Activated effector memory CD4-positive, alpha-beta T cell treated with Interleukin-2 at 50 U/mL for 16 hours (primary cell): Measurements from ENCODE around the gene CLEC2L.

Experiments used
- DNase-seq: peaks from one replicate; pipeline ENCODE4 v3.0.0-alpha.2; 2020

CLEC2L gene

GRCh38 chr7:139559364-139560105 is 36.0 kb downstream of the CLEC2L start:
- DNase-seq: no peak

DNA sequence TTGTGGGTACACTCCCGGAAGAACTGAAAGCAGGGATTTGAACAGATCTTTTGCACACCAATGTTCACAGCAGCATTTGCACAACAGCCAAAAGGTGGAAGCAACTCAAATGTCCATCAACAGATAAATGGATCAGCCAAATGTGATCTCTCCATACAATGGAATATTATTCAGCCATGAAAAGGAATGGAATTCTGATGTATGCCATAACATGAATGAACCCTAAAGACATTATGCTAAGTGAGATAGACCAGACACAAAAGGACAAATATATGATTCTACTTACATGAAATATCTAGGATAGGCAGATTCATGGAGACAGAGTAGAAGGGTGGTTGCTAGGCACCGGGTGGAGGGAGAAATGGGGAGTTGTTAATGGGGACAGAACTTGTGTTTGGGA is 36.7 kb downstream of the CLEC2L start:
- DNase-seq: no peak

GRCh38 chr7:139560678-139561077 is 37.2 kb downstream of the CLEC2L start:
- no peak for DNase-seq

DNA sequence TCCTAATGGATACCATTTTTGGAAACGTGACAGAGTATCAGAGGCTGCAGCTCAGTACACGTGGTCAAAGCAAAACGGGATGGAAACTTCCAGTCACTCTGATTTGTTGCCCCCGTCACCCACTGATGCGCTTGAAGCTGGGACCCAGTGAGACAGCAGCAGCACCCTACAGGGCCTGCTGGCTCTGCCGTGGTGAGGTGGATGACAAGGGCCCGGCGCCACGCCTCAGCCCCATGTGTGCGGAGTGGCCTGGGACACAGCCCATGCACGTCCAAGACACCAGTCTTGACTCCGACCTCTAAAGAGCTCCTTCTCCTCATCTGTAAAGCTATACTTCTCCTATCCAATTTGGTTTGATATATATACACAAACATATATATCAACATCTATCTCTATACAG is 39.0 kb downstream of the CLEC2L start:
- DNase-seq: no peak

- DNase-seq: no peak
Measured at GRCh38 chr7:139562961-139563565, 39.6 kb downstream of the CLEC2L start.

GRCh38 chr7:139563856-139564255 is 40.4 kb downstream of the CLEC2L start:
- DNase-seq: no peak

DNA sequence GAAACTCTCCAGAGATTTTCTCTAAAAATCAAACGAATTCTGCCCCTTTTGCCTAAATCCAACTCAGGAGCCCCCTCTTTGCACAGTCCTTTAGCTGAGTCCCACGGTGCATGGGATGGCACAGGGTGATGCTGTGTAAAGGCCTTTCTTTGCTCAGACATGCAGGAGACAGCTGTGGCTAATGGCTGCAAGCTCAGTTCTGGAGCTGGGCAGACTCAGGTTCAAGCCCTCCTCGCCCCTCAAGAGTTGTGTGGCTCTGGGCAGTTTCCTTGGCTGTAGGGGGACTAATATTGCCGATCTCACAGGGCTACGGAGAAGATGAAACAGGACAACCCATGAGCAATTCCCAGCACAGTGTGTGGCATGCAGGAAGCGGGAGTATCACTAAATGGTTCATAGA is 42.6 kb downstream of the CLEC2L start:
- DNase-seq: no peak

GRCh38 chr7:139566736-139567646 is 43.5 kb downstream of the CLEC2L start:
- DNase-seq: no peak

GRCh38 chr7:139567647-139568345 is 44.3 kb downstream of the CLEC2L start:
- DNase-seq: no peak

- DNase-seq: no peak
Measured at GRCh38 chr7:139568346-139568675, 44.8 kb downstream of the CLEC2L start.

DNA sequence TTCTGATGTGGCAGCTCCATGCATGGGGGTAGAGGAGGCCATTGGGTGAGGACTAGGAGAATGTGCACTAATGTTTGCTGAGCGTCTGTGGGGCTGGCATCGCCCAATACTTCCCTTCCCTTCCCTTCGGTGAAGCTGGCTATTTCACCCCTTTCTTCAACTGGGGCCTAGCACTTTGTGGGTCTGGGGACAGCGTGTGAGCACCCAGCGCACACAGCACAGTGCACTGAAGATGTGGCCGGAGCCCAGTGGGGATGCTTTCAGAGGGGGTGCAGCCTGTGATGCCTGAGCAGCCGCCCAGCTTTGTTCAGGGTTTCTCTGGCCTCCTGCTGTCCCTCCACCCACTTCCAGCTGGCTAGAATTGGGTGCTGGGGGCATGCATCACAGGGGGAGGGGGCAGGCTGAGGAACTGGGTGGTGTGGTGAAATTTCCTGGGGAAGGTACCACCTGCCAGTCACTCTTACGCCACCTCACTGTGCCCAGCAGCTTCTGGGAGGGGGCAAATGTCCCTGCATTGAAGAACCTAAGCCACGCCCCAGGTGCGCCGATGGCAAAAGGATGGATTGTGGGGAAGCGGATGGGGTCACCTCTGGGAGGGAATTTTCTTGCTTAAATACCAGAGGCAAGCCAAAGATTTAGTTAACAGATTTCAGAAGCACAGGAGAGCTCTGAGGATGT is 45.5 kb downstream of the CLEC2L start:
- DNase-seq: no peak

DNA sequence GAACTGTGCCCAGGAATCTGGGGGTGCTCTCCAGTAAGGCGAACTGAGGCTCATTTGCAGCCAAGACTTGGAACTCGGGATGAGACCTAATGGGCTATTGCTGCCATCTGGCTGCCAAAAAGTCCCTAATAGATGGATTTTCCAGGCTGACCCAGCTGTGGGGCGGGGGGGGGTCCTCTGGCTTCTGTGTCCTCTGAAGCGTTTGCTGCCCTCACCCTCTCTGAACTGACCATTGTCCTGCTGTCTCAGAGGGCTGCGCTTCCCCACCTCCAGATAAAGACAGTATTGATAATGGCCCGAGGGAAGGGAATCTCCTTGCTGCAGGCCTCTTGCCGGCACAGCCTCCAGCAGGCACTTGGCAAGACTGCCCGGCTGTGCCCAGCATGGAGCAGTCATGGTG is 46.6 kb downstream of the CLEC2L start:
- DNase-seq: no peak

DNA sequence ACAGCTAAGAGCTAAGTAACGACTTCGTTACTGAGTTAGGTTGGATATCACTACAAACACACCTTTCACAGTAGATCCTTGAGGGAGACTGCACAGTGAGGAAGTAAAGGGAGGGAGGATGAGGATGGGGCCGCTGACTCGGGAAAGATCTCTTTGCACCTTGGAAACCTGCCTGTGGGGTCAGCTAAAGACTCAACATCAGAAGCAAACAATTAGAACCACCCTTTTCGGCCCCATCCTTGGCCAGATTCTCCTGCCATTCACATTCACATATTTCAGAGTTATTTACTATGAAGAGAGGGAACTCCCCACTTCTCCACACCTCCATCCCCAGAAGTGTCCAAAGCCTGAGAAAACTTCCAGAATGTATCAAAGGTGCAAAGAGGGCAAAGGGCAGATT is 47.1 kb downstream of the CLEC2L start:
- no peak for DNase-seq

- no peak for DNase-seq
Measured at GRCh38 chr7:139571190-139571589, 47.7 kb downstream of the CLEC2L start.

DNA sequence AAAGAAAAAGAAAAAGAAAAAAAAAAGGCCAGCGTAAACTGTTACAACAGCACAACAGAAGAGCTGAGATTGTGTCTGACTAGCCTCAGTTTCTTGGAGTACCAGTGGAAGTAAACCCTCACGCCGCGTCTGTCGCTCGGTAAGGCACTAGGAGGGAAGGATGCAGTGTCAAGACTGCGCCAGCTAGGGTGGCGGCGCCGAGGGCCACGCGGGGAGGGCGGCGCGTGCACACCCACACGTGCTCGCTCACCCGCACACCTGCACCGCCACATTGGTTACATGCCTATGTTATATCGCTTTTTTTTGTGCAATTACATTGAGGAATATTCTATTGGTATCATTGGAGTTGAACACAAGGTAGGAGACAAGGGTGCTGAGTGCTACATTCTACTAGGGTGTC is 48.2 kb downstream of the CLEC2L start:
- no peak for DNase-seq

- no peak for DNase-seq
Measured at GRCh38 chr7:139572071-139572470, 48.6 kb downstream of the CLEC2L start.

DNA sequence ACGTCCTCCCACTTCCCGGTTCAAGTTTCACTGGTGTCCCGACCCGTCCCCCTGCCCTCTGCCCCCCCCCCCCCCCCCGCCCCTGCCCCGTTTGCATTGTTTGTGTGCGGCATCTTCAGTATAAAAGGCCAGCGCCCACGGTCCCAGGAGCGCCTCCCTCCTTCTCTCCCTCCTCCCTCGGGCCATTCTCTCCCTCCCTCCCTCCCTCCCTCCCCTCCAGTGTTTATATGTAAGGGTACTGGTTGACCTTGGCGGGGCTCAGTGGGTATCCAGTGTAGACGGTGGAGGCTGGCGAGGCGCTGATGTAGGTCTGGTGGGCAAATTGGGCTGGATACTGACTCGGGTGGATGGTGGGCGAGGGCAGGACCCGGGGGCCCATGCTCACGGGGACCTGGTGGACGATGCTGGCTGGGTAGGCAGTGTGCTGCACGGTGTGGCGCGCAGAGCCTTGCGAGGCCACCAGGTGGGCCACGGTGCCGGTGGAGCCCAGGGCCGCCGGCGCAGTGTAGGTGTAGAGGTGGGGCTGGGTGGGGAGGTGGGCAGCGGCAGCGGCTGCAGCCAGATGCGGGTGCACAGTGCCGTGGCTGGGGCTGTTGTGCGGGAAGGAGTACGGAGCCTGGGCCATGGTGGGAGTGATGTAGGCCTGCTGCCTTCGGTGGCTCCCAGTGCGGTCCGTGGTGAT is 49.4 kb downstream of the CLEC2L start:
- no peak for DNase-seq

GRCh38 chr7:139573871-139574270 is 50.4 kb downstream of the CLEC2L start:
- no peak for DNase-seq

GRCh38 chr7:139574618-139575337 is 51.3 kb downstream of the CLEC2L start:
- DNase-seq: no peak

DNA sequence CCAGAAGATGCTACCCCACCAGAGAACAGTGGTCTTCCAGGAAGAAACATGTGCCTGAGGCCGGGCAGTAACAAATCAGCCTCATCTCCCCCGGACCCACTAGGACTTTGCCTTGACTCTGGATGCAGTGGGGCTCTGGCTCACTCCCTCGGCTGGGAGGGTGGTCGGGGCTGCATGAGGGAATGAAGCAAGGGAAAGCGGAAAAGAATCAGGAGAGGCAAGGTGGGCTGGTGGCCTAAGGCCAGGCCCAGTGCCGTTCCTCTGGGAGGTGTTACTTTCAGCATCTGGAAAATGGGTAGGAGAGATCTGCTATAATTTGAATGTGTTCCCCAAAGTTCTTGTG is 51.8 kb downstream of the CLEC2L start:
- no peak for DNase-seq

DNA sequence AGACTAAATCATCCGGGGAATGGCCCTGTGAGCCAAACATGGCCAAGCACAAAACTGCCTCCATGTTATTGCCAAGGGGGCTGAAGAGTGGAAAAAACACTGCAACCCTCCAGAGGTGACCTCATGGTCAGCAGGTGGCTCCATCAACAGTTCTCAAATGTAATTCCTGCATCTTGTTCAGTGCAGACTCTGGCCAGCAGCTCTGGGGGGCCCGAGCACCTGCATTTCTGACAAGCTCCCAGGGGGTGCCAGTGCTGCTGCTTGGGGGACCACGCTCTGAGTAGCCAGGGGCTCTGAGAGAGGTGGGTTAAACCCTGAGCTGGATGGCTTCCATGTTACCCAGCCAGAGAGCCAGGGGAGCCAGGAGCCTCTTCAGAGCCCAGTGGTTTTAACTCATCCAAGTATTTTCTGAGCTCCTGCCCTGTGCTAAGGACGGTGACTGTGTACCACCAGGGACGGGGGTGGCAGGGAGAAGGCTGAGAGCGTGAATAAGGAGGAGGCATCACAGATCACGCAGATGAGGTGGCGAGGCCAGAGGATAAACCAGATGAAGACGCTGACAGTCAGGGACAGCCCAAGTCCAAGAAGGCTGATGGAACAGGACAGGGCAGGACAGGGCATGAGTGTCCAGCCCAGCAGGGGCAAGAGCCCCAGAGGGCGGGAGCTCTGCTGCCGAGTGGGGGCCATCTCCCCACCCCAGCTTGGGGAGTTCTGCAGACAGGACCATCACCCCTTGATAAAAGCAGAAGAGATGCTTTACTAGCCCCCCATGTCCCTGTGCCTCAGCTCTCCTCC is 52.9 kb downstream of the CLEC2L start:
- no peak for DNase-seq
